ENCODE data around the gene CTSA.

The CTSA gene

GRCh38 chr20:45893831-45894230, 2.7 kb downstream of the CTSA start:
- no peak overlapping the region for H3K4me3 ChIP-seq (ENCODE audit: low read length in 2 of 2)
- no peak overlapping the region for H2BK5ac ChIP-seq (ENCODE audit: low read length)
- no peak overlapping the region for H3K14ac ChIP-seq (ENCODE audit: low read length)
- peaks cover 5 to 6% of the 10 kb centered on the region in 2 donors for H3K4me1 ChIP-seq (ENCODE audit: control insufficient read depth in 2 of 2, insufficient read depth in 1 of 2, low read depth in 1 of 2, low read length in 2 of 2)
- H3K23ac ChIP-seq (ENCODE audit: low read depth, low read length, poor library complexity), result no peak overlapping the region
- H4K8ac ChIP-seq (ENCODE audit: low read depth, low read length), result no peak overlapping the region
- no peak overlapping the region for H2BK120ac ChIP-seq (ENCODE audit: low read depth, low read length)
- H3K27me3 ChIP-seq (ENCODE audit: control insufficient read depth in 3 of 3, insufficient read depth in 3 of 3, low read depth in 1 of 3, low read length in 3 of 3), result peaks cover 0 to 7% (median 0%) of the 10 kb centered on the region in 3 experiments
- H3K4me2 ChIP-seq (ENCODE audit: insufficient read depth, low read length, poor library complexity, severe bottlenecking), result no peak overlapping the region
- peaks cover 2% of the 10 kb centered on the region for H3K79me1 ChIP-seq (ENCODE audit: low read depth, low read length)
- H3K18ac ChIP-seq (ENCODE audit: low read length), result no peak overlapping the region
- WGBS, 2 donors (ENCODE audit: extremely low coverage in 2 of 2, insufficient read length in 2 of 2, insufficient replicate concordance in 1 of 2), result no CpG with 5 or more reads among the region's 4 CpGs
- H4K91ac ChIP-seq (ENCODE audit: low read depth, low read length, poor library complexity), result no peak overlapping the region
- no peak overlapping the region for H2BK15ac ChIP-seq (ENCODE audit: low read length)
- no peak overlapping the region for H2AK5ac ChIP-seq (ENCODE audit: low read depth, low read length)
- H3K9me3 ChIP-seq (replicated peaks in 1 of 2; ENCODE audit: control insufficient read depth in 2 of 2, insufficient read depth in 1 of 2, low read depth in 1 of 2, low read length in 2 of 2), result no peaks in the 10 kb centered on the region
- no peak overlapping the region for H3K4ac ChIP-seq (ENCODE audit: low read length)
- H3K9ac ChIP-seq (ENCODE audit: low read depth, low read length, poor library complexity), result no peak overlapping the region
- no peak overlapping the region for H2AFZ ChIP-seq (ENCODE audit: low read length)
- H2BK12ac ChIP-seq (ENCODE audit: low read length), result no peak overlapping the region
- H3K36me3 ChIP-seq (replicated peaks in 1 of 2; ENCODE audit: control insufficient read depth in 2 of 2, insufficient read depth in 2 of 2, low read length in 2 of 2), result peaks cover 13 to 44% of the 10 kb centered on the region in 2 donors
- no peak overlapping the region for H3K27ac ChIP-seq (replicated peaks; ENCODE audit: low read length)
- DNase-seq (ENCODE audit: low spot score), result no peak

- H3K14ac ChIP-seq (ENCODE audit: low read length), result no peak overlapping the region
- H3K4me3 ChIP-seq (ENCODE audit: low read length in 2 of 2), result no peak overlapping the region
- H3K23ac ChIP-seq (ENCODE audit: low read depth, low read length, poor library complexity), result peak overlapping the region; percentile 10
- no peak overlapping the region for H2AFZ ChIP-seq (ENCODE audit: low read length)
- no peak overlapping the region for H3K18ac ChIP-seq (ENCODE audit: low read length)
- H3K79me1 ChIP-seq (ENCODE audit: low read depth, low read length), result peaks cover 2% of the 10 kb centered on the region
- no peak for DNase-seq (ENCODE audit: low spot score)
- no peak overlapping the region for H2AK5ac ChIP-seq (ENCODE audit: low read depth, low read length)
- H3K9me3 ChIP-seq (replicated peaks in 1 of 2; ENCODE audit: control insufficient read depth in 2 of 2, insufficient read depth in 1 of 2, low read depth in 1 of 2, low read length in 2 of 2), result no peaks in the 10 kb centered on the region
- H3K9ac ChIP-seq (ENCODE audit: low read depth, low read length, poor library complexity), result no peak overlapping the region
- H3K4me2 ChIP-seq (ENCODE audit: insufficient read depth, low read length, poor library complexity, severe bottlenecking), result no peak overlapping the region
- peaks cover 15 to 54% of the 10 kb centered on the region in 2 donors for H3K36me3 ChIP-seq (replicated peaks in 1 of 2; ENCODE audit: control insufficient read depth in 2 of 2, insufficient read depth in 2 of 2, low read length in 2 of 2)
- no peak overlapping the region for H2BK15ac ChIP-seq (ENCODE audit: low read length)
- peak overlapping the region; percentile 42 for H2BK5ac ChIP-seq (ENCODE audit: low read length)
- no peak overlapping the region for H3K27ac ChIP-seq (replicated peaks; ENCODE audit: low read length)
- H2BK120ac ChIP-seq (ENCODE audit: low read depth, low read length), result no peak overlapping the region
- H3K27me3 ChIP-seq (ENCODE audit: control insufficient read depth in 3 of 3, insufficient read depth in 3 of 3, low read depth in 1 of 3, low read length in 3 of 3), result peaks cover 0 to 7% (median 0%) of the 10 kb centered on the region in 3 experiments
- H2BK12ac ChIP-seq (ENCODE audit: low read length), result no peak overlapping the region
- no peak overlapping the region for H4K8ac ChIP-seq (ENCODE audit: low read depth, low read length)
- H3K4me1 ChIP-seq (ENCODE audit: control insufficient read depth in 2 of 2, insufficient read depth in 1 of 2, low read depth in 1 of 2, low read length in 2 of 2), result peaks cover 5 to 6% of the 10 kb centered on the region in 2 donors
- no peak overlapping the region for H4K91ac ChIP-seq (ENCODE audit: low read depth, low read length, poor library complexity)
- no peak overlapping the region for H3K4ac ChIP-seq (ENCODE audit: low read length)
- no CpG with 5 or more reads among the region's 12 CpGs for WGBS, 2 donors (ENCODE audit: extremely low coverage in 2 of 2, insufficient read length in 2 of 2, insufficient replicate concordance in 1 of 2)
These were observed 3.7 kb downstream of the CTSA start for GRCh38 chr20:45894797-45895196.

GRCh38 chr20:45896641-45897161, 5.6 kb downstream of the CTSA start:
- no CpG with 5 or more reads among the region's 14 CpGs for WGBS, 2 donors (ENCODE audit: extremely low coverage in 2 of 2, insufficient read length in 2 of 2, insufficient replicate concordance in 1 of 2)
- no peak overlapping the region for H2AFZ ChIP-seq (ENCODE audit: low read length)
- no peak overlapping the region for H3K14ac ChIP-seq (ENCODE audit: low read length)
- no peak overlapping the region for H3K4me3 ChIP-seq (ENCODE audit: low read length in 2 of 2)
- no peak overlapping the region for H2BK15ac ChIP-seq (ENCODE audit: low read length)
- H2BK5ac ChIP-seq (ENCODE audit: low read length), result no peak overlapping the region
- H3K4me2 ChIP-seq (ENCODE audit: insufficient read depth, low read length, poor library complexity, severe bottlenecking), result no peak overlapping the region
- no peak overlapping the region for H2BK120ac ChIP-seq (ENCODE audit: low read depth, low read length)
- H3K27ac ChIP-seq (replicated peaks; ENCODE audit: low read length), result no peak overlapping the region
- no peak overlapping the region for H4K91ac ChIP-seq (ENCODE audit: low read depth, low read length, poor library complexity)
- no peak for DNase-seq (ENCODE audit: low spot score)
- no peaks in the 10 kb centered on the region for H3K27me3 ChIP-seq (ENCODE audit: control insufficient read depth in 3 of 3, insufficient read depth in 3 of 3, low read depth in 1 of 3, low read length in 3 of 3)
- no peaks in the 10 kb centered on the region for H3K79me1 ChIP-seq (ENCODE audit: low read depth, low read length)
- no peak overlapping the region for H2AK5ac ChIP-seq (ENCODE audit: low read depth, low read length)
- H3K4me1 ChIP-seq (ENCODE audit: control insufficient read depth in 2 of 2, insufficient read depth in 1 of 2, low read depth in 1 of 2, low read length in 2 of 2), result peaks cover 1 to 3% of the 10 kb centered on the region in 2 donors
- no peak overlapping the region for H2BK12ac ChIP-seq (ENCODE audit: low read length)
- H3K18ac ChIP-seq (ENCODE audit: low read length), result no peak overlapping the region
- peaks cover 19 to 70% of the 10 kb centered on the region in 2 donors for H3K36me3 ChIP-seq (replicated peaks in 1 of 2; ENCODE audit: control insufficient read depth in 2 of 2, insufficient read depth in 2 of 2, low read length in 2 of 2)
- H3K4ac ChIP-seq (ENCODE audit: low read length), result no peak overlapping the region
- no peak overlapping the region for H3K23ac ChIP-seq (ENCODE audit: low read depth, low read length, poor library complexity)
- H3K9ac ChIP-seq (ENCODE audit: low read depth, low read length, poor library complexity), result no peak overlapping the region
- no peaks in the 10 kb centered on the region for H3K9me3 ChIP-seq (replicated peaks in 1 of 2; ENCODE audit: control insufficient read depth in 2 of 2, insufficient read depth in 1 of 2, low read depth in 1 of 2, low read length in 2 of 2)
- H4K8ac ChIP-seq (ENCODE audit: low read depth, low read length), result no peak overlapping the region

GRCh38 chr20:45897289-45897688, 6.2 kb downstream of the CTSA start:
- DNase-seq (ENCODE audit: low spot score), result no peak
- Histone ChIP-seq H2BK15ac (ENCODE audit: low read length) (no peak overlapping the region), H4K8ac (ENCODE audit: low read depth, low read length) (no peak overlapping the region), H3K9me3 (replicated peaks in 1 of 2; ENCODE audit: control insufficient read depth in 2 of 2, insufficient read depth in 1 of 2, low read depth in 1 of 2, low read length in 2 of 2) (no peaks in the 10 kb centered on the region), H3K27ac (replicated peaks; ENCODE audit: low read length) (no peak overlapping the region), H3K36me3 (replicated peaks in 1 of 2; ENCODE audit: control insufficient read depth in 2 of 2, insufficient read depth in 2 of 2, low read length in 2 of 2) (peaks cover 24 to 76% of the 10 kb centered on the region in 2 donors), H3K4ac (ENCODE audit: low read length) (no peak overlapping the region), H3K14ac (ENCODE audit: low read length) (no peak overlapping the region), H3K4me1 (ENCODE audit: control insufficient read depth in 2 of 2, insufficient read depth in 1 of 2, low read depth in 1 of 2, low read length in 2 of 2) (no peaks in the 10 kb centered on the region), H3K9ac (ENCODE audit: low read depth, low read length, poor library complexity) (no peak overlapping the region), H3K79me1 (ENCODE audit: low read depth, low read length) (peaks cover 2% of the 10 kb centered on the region), H3K18ac (ENCODE audit: low read length) (no peak overlapping the region), H2BK5ac (ENCODE audit: low read length) (no peak overlapping the region), H2AK5ac (ENCODE audit: low read depth, low read length) (no peak overlapping the region), H3K4me3 (ENCODE audit: low read length in 2 of 2) (no peak overlapping the region), H3K27me3 (ENCODE audit: control insufficient read depth in 3 of 3, insufficient read depth in 3 of 3, low read depth in 1 of 3, low read length in 3 of 3) (no peaks in the 10 kb centered on the region), H2AFZ (ENCODE audit: low read length) (no peak overlapping the region), H4K91ac (ENCODE audit: low read depth, low read length, poor library complexity) (no peak overlapping the region), H3K23ac (ENCODE audit: low read depth, low read length, poor library complexity) (no peak overlapping the region), H2BK120ac (ENCODE audit: low read depth, low read length) (no peak overlapping the region), H2BK12ac (ENCODE audit: low read length) (no peak overlapping the region), H3K4me2 (ENCODE audit: insufficient read depth, low read length, poor library complexity, severe bottlenecking) (no peak overlapping the region)
- no CpG with 5 or more reads among the region's 2 CpGs for WGBS, 2 donors (ENCODE audit: extremely low coverage in 2 of 2, insufficient read length in 2 of 2, insufficient replicate concordance in 1 of 2)

Data from neuronal stem cell (in vitro differentiated cells).